GM18517 (cell line): ENCODE measurements around the gene KBTBD12.

Experiments used
- ATAC-seq: cut with Tn5 transposase; IDR thresholded peaks from one replicate; pipeline ENCODE4 v1.9.1; 2021; ENCODE audit warnings: mild to moderate bottlenecking, moderate library complexity; ENCODE audit not compliant: unreplicated experiment

The KBTBD12 gene

DNA sequence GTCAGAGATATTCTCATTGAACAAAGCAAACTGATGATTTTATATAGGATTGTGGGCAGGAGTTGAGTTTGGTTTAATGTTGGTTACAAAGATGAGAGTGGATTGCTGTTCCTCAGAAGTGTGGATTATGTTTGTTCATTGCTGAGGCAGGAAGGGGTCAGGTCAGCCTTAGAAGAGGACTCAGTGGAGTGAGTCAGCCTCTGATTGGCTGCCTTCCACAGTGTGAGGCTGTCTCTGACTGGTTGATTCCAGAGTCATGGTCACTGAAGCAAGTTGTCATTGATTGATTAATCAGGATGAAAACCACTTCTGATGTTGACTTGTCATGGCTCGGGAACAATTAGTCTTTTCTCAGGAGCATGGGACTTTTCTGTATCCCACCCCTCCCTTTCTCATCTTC, 36.2 kb downstream of the KBTBD12 start:
- no peak for ATAC-seq

DNA sequence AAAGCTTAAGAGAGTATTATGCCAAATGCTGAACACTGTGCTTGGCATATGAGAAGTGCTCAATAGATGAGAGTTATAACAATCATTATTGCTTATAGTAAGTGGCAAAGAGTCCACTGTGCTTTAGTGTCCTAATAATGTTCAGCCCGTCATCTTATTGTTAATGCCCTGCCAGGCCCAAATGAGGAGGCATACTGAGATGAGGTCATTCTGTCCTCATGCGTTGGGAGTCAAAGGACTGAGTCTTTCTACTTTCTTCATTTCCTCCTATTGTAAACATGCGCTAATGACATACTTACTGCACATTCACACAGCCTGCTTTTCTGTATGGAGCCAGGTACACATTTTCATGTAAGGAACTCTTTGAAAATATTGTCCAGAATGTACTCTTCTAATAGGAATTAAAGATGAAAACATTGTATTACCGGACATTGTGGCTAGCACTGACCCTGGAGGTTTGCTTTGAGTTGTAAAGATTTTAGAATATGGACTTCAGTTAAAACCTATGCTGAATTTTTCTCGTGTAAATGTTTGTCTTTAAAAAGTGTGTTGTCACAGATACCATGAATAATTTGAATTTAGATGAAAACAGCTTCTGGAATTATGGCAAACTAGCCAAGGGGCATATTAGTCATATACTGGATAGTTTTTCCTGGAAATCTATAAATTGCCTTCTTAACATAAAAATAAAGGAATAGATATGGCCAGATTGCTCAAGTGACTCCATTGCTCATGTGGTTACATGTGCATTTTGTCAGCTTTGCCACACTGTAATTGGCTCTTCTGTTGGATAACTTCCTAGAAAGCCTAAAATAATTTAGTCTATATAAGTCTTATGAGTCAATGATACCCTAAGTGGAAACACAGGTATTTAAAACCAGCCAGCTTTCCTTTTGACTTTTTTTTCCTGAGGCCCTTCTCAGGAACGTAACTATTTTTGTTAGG, 38.3 kb downstream of the KBTBD12 start:
- ATAC-seq: no peak

DNA sequence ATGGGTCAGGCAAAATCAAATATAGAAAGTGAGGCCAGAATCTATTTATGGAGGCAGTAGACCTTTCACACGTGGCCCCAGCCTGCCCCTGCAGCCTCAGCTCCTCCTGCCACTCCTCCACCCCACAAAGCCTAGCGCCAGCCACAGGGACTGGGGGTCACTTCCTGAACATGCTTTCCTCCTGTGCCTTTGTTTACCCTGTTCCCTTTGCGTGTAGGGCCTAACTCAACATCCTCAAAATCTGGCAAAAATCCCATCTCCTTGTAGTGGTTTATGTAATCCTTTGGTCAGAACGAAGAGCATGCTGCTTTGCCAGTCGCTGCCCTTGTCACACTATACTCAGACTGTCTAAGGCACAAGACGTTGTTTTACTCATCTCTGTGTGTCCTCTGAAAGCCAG, 39.6 kb downstream of the KBTBD12 start:
- ATAC-seq: no peak

DNA sequence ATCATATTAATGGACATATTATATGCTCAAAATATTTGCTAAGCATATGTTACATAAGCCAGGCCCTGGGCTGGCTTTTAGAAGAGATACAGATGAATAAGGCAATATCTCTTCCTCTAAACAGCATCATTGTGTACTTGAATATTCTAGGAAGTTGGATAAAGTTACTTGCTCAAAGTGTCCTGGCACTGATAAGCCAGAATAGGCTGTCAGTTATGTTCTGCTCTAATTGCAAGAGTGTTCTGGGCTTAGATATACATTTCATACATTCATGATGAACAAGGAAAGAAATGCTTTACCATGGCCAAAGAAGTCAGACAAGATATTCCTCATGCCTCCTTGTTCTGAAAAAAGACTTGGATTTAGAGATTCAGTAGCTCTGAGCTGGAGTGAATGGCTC, 40.7 kb downstream of the KBTBD12 start:
- ATAC-seq: no peak

- ATAC-seq: no peak
Observed at GRCh38 chr3:127959041-127959440, 44.0 kb downstream of the KBTBD12 start.

DNA sequence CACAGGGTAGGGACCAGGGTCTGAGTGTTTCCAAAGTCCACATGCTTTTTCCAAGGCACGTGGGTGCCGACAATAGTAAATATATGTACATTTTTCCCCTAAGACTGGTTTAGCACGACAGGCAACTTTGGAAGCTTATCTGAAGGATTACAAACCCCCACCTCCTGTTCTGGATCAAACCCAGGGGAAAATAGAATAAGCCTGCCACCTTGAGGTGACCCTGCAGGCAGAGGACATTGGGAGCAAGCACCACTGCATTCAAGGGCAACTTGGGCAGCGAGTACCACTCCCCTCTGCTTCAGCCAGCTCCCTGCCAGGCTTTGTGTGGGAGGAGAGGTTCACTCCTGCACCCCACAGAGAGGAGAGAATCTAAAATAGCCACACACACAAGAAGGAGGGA, 44.8 kb downstream of the KBTBD12 start:
- no peak for ATAC-seq

- no peak for ATAC-seq
Observed at GRCh38 chr3:127960421-127960965, 45.5 kb downstream of the KBTBD12 start.

GRCh38 chr3:127961124-127961523, 46.1 kb downstream of the KBTBD12 start:
- ATAC-seq: no peak

- no peak for ATAC-seq
Observed at GRCh38 chr3:127961963-127962362, 46.9 kb downstream of the KBTBD12 start.

GRCh38 chr3:127962937-127963336, 47.9 kb downstream of the KBTBD12 start:
- ATAC-seq: no peak

DNA sequence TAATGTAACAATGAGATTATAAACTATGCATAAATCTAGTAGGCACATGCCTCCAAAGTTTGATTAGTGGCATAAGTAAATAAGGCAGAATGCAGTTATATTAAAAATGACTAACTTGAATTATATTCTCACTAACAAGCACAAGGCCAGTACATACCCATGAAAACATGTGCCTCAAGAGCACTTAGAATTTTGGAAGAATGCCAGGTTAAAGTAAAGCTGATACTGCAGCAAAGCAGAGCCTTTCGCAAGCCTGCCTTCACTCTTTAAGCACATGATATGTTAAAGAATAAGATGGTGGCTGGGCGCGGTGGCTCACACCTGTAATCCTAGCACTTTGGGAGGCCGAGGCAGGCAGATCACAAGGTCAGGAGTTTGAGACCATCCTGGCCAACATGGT, 49.0 kb downstream of the KBTBD12 start:
- no peak for ATAC-seq

DNA sequence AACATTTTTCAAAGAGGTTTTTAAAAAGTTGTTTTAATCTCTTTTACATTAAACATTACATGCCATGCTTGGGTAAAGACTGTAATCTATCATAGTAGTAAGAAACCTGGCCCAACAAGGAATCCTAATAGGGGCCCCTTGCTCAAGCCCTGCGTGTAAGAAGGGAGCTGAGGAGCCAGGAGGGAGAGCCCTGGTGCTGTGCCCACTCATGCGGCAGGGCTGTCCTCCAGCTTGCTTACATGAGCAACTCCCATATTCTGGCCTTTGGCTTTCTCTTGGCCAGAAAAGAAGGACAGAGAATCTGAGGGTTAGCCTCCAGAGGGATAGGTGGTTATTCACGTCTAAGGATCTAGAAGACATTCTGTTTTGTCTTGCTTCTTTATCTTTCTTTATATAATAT, 49.8 kb downstream of the KBTBD12 start:
- no peak for ATAC-seq

DNA sequence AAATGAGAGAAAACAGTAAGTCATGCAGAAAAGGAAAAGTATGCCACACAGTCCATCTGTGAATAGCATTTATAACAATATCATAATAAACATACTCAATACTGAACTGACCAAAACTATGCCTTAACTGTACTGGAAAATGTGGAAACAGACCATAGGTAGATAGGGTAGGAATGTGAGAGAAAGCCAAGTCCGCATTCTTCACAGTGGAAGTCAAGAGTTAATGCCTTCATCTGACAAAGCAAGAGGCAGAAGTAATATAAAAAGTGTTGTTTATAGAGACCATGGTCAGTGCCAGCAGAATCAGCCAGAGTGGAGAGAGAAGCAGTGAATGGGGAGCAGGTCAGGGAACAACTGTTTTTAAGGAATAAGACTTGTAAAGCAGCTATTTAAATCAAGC, 52.3 kb downstream of the KBTBD12 start:
- ATAC-seq: no peak

DNA sequence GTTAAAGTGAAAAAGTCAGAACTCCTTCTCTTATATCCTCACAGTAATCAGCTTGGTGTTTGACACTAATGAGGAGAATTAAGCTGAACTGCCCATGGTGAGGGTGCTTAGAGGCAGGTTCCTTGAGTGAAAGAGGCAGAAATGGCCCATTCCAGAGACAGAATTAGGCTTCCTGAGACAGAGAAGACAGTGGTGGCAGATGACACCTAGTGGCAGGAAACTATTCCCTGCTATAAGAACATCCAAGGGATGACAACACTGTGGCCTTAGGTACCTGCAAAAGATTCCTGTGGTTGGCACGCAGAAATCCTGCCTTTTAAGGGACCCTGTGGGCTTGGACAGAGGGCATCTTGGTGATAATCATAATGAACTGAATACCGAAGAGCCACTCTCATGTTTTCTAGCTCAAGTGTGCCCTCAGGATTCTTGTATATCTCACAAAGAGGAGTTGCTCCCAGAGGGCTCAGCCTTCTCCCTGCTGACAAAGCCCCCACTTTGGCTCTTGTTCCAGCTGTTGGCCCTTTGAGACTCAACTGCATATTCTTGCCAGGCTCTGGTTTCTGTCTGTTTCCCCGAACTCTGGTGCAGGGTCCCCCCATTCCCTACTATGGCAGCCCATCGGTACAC, 56.0 kb downstream of the KBTBD12 start:
- no peak for ATAC-seq

DNA sequence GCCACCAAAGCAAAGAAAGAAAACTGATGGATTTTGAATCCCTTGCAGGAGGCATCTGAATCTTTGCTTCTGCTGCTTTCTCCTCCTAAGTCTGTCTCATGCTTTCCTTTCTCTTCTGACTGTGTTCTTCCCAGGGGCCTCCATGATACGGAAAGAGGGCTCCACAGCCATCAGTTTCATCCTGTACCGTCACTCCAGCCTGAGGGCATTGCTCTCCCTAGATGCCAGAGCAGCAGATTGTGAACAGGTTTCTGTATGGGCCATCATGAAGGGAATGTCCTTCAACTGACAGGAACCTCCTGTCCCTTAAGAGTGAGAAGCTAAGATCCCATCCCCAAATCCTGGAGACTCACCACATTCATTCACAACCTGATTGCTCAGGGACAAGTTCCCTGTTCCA, 59.2 kb downstream of the KBTBD12 start:
- ATAC-seq: no peak

DNA sequence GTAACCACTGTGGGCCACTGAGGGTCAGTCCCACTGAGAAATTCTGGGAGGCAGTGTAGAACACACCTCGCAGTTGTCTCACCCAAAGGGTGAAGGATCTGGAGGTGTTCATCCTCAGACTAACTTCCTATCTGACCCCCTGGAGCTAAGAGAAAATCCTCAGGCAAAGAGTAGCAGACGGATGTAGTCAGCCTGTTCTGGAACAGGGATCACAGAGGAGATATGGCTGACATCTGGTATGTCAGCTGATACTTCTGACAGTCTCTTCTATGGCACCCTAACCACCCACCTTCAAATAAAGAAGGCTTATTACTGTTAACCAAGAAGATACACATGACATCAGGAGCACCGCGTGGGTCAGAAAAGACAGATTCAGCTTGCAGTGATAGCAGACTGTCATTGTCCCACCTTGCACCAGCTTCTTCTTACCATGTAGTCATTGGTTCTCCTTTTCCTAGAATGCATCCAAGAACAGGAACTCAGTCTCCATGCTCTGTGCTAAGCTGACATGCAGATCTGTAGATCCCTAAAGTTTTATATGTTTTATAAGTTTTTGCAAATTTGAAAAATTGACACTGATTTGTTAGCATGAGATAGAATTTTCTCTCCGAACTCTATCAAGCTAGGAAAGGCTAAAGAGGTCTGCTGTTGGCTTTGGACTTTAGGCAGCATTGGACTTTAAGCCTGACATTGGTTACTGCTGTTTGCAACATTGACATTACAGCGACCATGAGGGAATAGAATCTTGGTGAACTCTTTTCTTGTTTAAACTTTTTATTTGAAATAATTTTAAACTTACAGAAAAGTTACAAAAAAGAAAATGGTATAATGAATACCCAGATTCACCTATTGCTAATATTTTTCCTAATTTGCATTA, 60.4 kb downstream of the KBTBD12 start:
- ATAC-seq: no peak

- no peak for ATAC-seq
Observed at GRCh38 chr3:127978636-127979035, 63.6 kb downstream of the KBTBD12 start.

- ATAC-seq: no peak
Observed at GRCh38 chr3:127979473-127979872, 64.4 kb downstream of the KBTBD12 start.

DNA sequence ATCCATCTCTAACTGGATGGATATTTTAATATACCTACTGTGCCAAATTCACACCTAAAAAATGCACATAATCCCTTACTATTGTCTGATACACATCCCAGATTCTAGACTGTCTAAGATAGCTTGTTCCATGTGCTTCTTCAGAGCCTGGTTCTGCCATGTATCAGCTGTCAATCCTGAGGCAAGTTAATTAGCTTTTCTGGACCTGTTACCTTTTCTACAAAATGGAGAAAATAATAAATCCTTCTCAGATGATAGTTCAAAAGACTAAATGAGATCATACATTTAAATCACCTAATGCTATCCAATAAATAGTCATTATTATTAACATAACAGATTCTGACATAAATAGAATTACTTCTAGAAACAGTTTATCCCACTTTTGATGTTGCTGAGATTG, 66.1 kb downstream of the KBTBD12 start:
- no peak for ATAC-seq

DNA sequence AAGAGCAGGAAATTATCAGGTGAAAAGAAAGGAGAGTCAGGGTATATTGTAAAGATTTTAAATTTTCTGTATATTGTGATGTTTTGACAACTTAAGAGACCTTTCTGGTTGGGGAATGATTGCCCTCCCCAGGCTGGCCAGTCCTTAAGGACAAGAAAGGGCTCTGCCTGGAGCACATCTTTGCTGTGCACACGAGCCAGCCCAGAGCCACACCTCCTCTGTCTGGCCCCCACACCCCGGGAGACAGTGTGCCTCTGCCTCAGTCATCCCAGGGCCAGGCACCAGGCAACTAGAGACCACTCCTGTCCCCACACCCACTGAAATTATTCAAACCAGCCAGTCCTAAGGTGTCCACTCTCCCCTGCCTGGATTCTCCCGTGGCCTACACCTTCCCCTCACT, 67.1 kb downstream of the KBTBD12 start:
- ATAC-seq: no peak
